ENCODE measurements around the gene GPR84. TPM values are rescaled to one million over a fixed set of nuclear protein-coding genes. Genes with fewer than 3 reads are reported as not detected.

The GPR84 gene
- total RNA-seq, 3 donors from 2014 or later, result 0.60 to 1.7 TPM; not detected in 1

DNA sequence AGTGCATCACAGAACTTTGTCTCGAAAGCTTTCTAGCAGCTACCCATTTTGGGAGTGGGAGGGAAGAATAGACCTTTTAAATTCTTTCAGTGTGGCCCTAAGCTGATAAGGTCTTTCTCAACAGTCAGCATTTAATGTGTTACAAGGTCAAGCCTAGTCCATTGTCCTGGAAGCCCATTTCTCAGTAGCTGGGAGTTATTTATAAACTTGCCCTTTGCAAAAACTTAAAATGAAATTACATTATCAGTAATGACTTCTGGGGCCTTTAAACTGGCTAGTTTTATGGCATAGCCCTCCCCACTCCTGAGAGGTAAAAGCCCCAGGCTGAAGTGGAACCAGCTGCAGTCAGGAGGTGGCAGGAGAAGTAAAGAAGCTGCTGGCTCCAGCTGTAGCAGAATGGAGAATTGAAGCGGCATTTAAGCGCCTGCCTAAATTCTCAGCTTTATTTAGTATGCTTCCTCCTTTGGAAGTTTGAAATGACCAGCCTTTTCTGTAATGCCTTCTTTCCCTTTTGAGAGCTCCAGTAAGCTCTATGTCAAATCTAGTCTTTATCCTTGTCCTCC lies 26.9 kb downstream of the GPR84 start:
- Histone ChIP-seq H3K9me3 (no peaks in the 10 kb centered on the region), H3K4me3 (no peak overlapping the region), H3K4me1 (ENCODE audit: low read depth) (no peaks in the 10 kb centered on the region), H3K36me3 (ENCODE audit: low read depth) (no peaks in the 10 kb centered on the region)
- intact Hi-C loops (cut with DNase I, micrococcal nuclease), result no loop called here
- DNase-seq (no peak), ATAC-seq (peak; percentile 37)
- no peak for TF ChIP-seq CTCF (IDR thresholded peaks at IDR 0.05)

GRCh38 chr12:54333420-54334034 lies 30.8 kb downstream of the GPR84 start:
- Histone ChIP-seq H3K36me3 (ENCODE audit: low read depth) (no peaks in the 10 kb centered on the region), H3K4me1 (ENCODE audit: low read depth) (peaks cover 22% of the 10 kb centered on the region), H3K4me3 (no peak overlapping the region), H3K9me3 (no peaks in the 10 kb centered on the region)
- no peak for TF ChIP-seq CTCF (IDR thresholded peaks at IDR 0.05)
- ATAC-seq (no peak), DNase-seq (no peak)
- intact Hi-C loops (cut with DNase I, micrococcal nuclease), result no loop called here

DNA sequence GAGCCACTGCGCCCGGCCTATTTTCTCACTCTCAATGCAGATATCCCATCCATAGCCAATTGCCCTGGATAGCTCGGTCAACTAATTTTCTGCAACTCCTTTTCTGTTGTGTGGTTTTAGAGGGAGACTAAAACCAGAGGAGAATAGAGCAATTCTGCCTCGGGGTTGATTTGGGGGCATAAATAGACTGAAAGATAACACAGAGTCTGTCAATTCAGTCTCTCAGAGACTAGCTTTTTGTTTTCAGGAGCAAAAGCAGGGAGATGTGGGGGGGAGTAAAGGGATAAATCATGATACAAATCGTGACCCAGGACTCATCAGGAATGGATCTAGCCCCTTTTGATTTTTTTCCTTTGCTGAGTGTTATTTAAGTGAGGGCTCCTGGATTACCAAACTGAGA lies 32.8 kb downstream of the GPR84 start:
- no peak for ATAC-seq
- DNase-seq, result no peak
- Histone ChIP-seq H3K4me3 (no peak overlapping the region), H3K4me1 (ENCODE audit: low read depth) (peaks cover 25% of the 10 kb centered on the region), H3K36me3 (ENCODE audit: low read depth) (no peaks in the 10 kb centered on the region), H3K9me3 (no peaks in the 10 kb centered on the region)
- intact Hi-C loops (cut with DNase I, micrococcal nuclease), result no loop called here
- TF ChIP-seq CTCF (IDR thresholded peaks at IDR 0.05), result no peak

DNA sequence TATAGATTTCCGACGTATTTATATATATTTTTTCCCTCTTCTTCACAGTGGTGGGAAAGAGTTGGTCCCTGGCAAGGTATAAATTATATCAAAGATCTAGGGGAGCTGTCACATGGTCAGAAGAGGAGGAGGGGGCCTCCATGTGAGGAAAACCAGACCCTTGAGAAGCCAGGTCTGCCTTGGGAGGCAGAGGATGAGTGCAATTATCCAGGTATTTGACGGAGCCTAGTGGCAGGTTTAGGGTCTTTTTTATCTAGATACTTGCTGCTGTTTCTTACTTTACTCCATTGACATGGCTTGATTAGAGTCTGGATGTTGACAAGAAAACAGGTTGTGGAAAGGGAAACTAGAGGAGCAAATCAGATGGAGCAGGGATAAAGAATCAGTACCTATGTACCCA lies 33.8 kb downstream of the GPR84 start:
- DNase-seq (no peak), ATAC-seq (no peak)
- intact Hi-C loops (cut with DNase I, micrococcal nuclease), result no loop called here
- Histone ChIP-seq H3K9me3 (no peaks in the 10 kb centered on the region), H3K36me3 (ENCODE audit: low read depth) (no peaks in the 10 kb centered on the region), H3K4me1 (ENCODE audit: low read depth) (peaks cover 32% of the 10 kb centered on the region), H3K4me3 (no peak overlapping the region)
- no peak for TF ChIP-seq CTCF (IDR thresholded peaks at IDR 0.05)

DNA sequence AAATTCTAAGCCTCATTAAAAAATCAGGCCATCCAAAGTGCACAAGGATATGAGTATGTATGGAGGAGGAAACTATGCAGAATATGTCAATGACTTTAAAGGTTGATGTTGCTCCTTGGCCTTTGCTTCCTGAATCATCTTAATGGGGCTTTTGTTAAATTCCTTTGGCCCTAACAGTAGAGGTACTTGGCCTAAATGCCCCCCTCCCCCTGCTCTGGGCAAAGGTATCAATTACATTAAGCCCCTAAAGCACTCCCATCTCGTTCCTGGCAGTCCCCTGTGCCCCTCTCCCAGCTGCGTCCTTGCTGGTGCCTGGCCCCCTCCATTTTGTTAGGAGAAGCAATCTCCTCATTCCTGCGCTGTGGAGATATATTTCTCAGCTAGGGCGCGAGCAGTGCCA lies 34.5 kb downstream of the GPR84 start:
- peaks cover 32% of the 10 kb centered on the region for H3K4me1 ChIP-seq (ENCODE audit: low read depth)

More for the DNA sequence above, 34.5 kb downstream of the GPR84 start:
- H3K4me3 ChIP-seq, result no peak overlapping the region
- TF ChIP-seq CTCF (IDR thresholded peaks at IDR 0.05), result no peak
- no peak for DNase-seq
- H3K9me3 ChIP-seq, result no peaks in the 10 kb centered on the region
- no peaks in the 10 kb centered on the region for H3K36me3 ChIP-seq (ENCODE audit: low read depth)
- no peak for ATAC-seq
- intact Hi-C loops (cut with DNase I, micrococcal nuclease), result no loop called here

All from mucosa of descending colon (tissue), 3 donors.